T-helper 2 cell (primary cell): Measurements from ENCODE around the gene DHRS7C.

Experiments used
- DNase-seq, 5 experiments: peaks; one replicate each; pipeline versions ENCODE4 v3.0.0 to v3.0.0-alpha.2; 2012 to 2022
- total RNA-seq, 2 donors: gene quantifications; one replicate each; lab custom pipeline; 2026; lab: John Stamatoyannopoulos, UW

DHRS7C gene
- 0 reads per million in 2 donors for total RNA-seq

GRCh38 chr17:9790889-9791876 lies at the start of gene DHRS7C:
TSS of gene DHRS7C (minus strand) at chr17:9791592. CDS start at chr17:9791284, 308 bp downstream.
- DNase-seq, result no peak

GRCh38 chr17:9839433-9839832 lies 48.0 kb upstream of the DHRS7C start:
- no peak for DNase-seq

DNA sequence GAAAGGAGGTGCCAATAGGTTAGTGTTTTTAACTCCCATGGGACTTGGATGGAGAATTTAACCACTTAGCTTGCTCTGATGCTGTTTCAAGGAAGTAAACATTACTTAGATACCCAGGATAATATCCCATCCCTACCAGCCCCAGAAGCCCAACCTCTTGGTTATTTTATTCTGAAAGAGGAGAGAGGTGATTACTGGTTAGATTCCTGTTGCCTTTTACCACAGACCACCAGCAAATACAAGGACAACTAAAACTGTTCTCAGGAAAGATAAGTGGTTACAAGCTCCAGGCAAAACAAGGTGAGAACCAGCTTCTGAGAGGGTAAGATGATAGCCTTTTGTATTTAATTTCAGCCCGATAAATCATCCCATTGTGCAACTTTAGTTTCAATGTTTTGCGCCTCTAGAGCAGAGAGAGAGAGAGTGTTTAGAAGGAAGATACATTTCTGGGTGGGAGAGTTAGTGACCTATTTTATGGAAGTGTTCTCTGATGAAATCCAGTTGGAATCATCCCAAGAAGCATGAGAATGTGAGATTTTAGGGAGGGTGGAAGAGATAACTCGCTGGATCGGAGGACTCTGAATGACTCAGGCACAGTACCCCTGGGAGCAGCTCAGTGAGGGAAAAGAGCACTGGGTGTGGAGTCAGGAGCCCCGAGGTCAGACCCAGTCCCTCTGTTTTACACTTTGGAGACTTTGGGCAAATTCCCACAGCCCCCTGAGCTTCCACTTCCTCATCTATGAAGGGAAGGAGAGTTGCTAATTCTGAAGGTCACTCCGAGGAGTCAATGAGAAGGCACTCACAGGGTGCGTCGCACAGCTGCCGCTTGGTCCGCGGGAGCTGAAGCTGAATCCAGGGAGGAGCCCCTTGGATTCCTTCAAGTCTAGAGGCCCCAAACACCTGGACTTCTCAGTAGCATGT lies 46.4 kb upstream of the DHRS7C start:
- no peak for DNase-seq

DNA sequence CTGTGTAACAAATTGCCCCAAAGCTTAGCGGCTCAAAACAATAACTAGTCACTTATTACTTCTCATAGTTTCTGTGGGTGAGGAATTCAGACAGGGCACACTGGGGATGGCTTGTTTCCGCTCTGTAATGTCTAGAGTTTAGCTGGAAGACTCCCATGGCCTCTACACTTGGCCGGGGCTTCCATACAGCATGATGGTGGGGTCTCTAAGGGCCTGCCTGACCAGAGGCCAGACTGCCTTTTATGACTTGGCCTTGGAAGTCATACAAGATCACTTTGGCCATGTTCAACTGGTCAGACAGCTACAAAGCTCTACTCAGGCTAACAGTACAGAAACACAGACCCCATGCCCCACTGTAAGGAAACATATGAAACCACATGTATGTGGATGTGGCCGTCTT lies 42.5 kb upstream of the DHRS7C start:
- no peak for DNase-seq

- DNase-seq, result no peak
Observed at GRCh38 chr17:9830711-9831110, 39.3 kb upstream of the DHRS7C start.

DNA sequence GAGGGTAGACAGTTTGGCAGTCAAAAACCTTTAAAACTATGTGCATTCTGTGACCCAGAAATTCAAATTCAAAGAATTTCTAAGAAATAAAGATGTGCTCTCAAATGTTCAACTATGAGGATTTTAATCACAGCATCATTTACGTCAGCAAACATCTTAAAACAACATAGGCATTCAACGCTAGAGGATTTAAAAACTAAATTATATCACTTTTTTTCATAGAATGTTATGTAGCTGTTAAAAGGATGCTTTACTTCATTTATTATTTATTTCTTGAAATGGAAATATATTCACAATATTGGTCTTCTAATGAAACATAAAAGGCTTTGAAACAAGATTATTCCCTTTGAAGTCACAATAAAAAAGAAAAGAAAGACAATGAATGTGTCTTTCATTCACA lies 38.0 kb upstream of the DHRS7C start:
- DNase-seq, result no peak

DNA sequence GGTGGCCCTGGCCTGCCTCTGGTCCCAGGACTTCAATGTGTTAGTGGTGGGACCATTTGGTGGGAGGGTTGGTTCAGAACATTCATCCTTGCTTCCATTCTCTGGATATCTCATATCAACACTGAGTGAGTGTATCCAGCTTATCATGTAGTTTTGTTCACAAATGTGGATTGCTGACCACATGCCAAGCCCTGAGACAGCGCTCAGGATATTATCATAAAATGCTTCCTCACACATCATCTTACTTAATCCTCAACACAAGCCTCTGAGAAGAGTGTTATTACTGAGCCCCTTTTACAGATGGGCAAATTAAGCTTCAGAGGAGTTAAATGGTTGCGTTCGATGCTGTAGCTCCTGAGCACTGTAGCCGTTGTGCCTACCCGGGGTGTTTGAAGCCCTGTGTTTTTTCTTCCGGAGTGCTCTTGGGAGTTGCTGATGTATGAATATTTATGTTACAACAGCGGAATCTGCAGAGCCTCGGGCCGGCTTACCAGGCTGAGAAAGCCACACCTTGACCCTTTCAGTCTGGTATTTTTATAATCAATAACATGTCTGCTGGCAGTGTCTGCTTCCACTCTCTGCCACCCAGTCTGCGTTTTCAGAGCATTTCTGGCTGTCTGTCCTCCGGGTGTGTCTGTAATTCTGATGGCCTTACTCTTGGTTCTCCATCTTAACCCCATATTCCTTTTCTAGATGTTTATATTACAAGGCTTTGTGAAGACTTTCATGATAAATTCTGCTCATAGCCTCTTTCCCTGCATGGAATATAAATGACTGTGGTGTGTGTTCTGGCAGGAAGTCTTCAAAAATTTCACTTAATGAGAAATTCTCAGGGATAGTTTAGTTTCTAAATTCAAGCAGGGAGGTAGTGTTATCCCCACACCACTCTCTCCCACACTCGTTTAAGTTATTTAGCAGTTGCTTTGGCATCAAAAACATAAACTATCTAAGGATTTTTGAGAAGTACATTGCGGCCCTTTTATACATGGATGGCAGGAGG lies 37.2 kb upstream of the DHRS7C start:
- DNase-seq, result no peak

DNA sequence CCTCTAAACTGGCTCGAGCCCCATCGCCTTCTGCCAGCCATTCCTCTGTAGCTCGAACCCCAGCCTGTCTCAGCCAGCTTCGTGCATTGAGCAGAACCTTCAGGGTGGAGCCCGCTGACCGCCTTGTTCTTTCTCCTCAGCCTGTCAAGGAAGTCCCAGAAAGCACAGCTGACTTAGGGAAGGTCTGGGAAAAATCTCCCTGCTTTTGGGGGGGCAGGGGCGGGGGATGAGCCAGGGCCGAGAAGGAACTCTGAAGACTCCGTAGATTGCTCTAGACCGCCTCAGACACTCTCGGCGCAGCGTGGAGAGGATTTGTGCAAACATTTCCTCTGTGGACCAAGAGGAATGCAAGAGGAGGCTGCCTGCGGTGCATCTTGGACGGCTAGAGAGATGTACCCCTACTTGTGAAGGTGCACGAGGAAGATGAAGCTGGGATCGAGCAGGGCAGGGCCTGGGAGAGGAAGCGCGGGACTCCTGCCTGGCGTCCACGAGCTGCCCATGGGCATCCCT lies 34.3 kb upstream of the DHRS7C start, which contains the start of gene GLP2R:
Gene GLP2R, plus strand, starts transcription at position 284 of the 510 bp plus-strand sequence. Its CDS starts 140 bp downstream, at position 424.
- DNase-seq, result no peak

DNA sequence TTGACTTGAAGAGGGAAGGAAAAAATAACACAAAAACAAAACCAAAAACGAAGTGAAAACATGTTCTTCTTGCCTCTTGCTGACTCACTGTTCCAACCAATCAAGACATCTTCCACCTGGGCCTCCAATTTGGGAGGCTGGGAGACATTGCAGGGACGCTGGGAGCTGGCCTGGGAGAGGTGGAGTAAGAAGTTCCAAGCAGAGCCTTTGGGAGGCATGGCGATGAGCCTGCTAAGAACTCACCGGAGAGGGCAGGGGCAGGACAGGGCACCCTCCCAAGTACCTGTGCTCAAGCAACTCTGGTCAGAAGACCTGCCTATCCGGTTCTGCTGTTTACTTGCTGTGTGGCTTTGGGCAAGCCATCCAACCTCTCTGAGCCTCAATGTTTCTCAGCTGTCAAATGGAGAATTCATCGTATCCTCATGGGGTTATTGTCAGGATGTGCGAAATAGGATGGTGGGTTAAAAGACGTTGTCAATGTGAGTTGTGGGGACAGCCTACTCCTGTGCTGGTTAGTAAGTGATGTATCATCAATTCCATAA lies 33.5 kb upstream of the DHRS7C start:
- DNase-seq, result no peak

GRCh38 chr17:9824094-9824493 lies 32.7 kb upstream of the DHRS7C start:
- DNase-seq, result no peak

GRCh38 chr17:9821921-9822320 lies 30.5 kb upstream of the DHRS7C start, which contains the start of gene GSG1L2:
TSS of gene GSG1L2 (minus strand) at chr17:9822079. CDS start at chr17:9822071, 8 bp downstream.
- DNase-seq, result no peak

GRCh38 chr17:9820448-9820847 lies 29.1 kb upstream of the DHRS7C start:
- DNase-seq, result no peak

GRCh38 chr17:9818760-9819159 lies 27.4 kb upstream of the DHRS7C start:
- no peak for DNase-seq

- no peak for DNase-seq
Observed at GRCh38 chr17:9817086-9817485, 25.7 kb upstream of the DHRS7C start.

DNA sequence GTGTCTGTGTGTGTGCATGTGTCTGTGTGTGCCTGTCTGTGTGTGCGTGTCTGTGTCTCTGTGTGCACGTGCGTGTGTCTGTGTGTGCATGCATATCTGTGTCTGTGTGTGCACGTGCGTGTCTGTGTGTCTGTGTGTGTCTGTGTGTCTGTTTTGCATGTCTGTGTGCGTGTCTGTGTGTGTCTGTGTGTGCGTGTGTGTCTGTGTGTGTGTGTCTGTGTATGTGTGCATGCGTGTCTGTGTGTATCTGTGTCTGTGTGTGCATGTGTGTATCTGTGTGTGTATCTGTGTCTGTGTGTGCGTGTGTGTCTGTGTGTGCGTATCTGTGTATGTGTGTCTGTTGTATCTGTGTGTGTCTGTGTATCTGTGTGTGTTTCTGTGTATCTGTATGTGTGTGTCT lies 25.1 kb upstream of the DHRS7C start:
- no peak for DNase-seq

GRCh38 chr17:9814337-9814945 lies 23.0 kb upstream of the DHRS7C start:
- no peak for DNase-seq

- DNase-seq, result no peak
Observed at GRCh38 chr17:9813166-9813565, 21.8 kb upstream of the DHRS7C start.

DNA sequence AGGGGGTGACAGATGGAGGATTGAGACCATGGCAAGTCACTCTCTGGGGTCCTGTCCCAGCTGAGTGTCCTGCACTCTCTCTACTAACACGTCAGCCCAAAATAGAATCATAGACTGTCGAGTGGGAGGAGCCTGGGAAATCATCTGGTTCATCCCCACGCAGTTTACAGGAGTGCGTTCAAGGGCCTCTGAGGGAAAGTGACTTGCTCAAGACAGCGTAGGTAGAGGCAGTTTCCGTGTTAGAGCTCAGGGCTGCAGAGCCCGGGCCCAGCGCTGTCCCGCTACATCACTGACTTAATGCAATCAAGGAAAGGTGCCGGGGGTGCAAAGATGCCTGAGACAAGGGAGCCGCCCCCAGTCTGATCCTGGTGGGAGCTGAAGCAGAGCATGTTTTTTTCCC lies 20.1 kb upstream of the DHRS7C start:
- DNase-seq, result no peak

GRCh38 chr17:9811086-9811485 lies 19.7 kb upstream of the DHRS7C start:
- no peak for DNase-seq

GRCh38 chr17:9810100-9810949 lies 18.9 kb upstream of the DHRS7C start:
- DNase-seq, result no peak
